GM12872 (cell line): ENCODE results near the gene STAC.

Source experiments
- TF ChIP-seq, protein P1 (sequence below): IDR thresholded peaks from 3 replicates; pipeline ENCODE4 v1.5.1; 2011; ENCODE audit warnings: low read depth, mild to moderate bottlenecking, low read length, moderate library complexity; ENCODE audit not compliant: insufficient read depth

The STAC gene

DNA sequence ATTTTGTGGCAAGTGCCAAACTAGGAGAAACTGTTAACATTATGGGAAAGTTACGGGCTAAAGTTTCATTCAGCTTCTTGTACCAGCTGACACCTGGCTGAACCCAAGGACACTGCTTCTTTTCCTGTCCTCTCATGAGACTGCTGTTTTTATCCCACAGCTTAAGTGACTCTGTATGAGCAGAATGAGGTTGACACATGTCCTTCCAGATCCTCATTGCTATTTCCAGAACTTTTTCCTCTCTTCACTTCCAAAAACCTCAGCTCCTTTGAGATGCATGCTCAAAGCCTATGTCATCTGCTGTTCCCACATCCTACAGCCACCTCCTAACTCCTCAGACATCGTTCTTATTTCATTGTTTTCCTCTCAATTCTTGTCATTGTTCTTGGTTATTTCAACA lies 200.4 kb downstream of the STAC start:
- TF ChIP-seq, protein P1, sequence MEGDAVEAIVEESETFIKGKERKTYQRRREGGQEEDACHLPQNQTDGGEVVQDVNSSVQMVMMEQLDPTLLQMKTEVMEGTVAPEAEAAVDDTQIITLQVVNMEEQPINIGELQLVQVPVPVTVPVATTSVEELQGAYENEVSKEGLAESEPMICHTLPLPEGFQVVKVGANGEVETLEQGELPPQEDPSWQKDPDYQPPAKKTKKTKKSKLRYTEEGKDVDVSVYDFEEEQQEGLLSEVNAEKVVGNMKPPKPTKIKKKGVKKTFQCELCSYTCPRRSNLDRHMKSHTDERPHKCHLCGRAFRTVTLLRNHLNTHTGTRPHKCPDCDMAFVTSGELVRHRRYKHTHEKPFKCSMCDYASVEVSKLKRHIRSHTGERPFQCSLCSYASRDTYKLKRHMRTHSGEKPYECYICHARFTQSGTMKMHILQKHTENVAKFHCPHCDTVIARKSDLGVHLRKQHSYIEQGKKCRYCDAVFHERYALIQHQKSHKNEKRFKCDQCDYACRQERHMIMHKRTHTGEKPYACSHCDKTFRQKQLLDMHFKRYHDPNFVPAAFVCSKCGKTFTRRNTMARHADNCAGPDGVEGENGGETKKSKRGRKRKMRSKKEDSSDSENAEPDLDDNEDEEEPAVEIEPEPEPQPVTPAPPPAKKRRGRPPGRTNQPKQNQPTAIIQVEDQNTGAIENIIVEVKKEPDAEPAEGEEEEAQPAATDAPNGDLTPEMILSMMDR = no peak

DNA sequence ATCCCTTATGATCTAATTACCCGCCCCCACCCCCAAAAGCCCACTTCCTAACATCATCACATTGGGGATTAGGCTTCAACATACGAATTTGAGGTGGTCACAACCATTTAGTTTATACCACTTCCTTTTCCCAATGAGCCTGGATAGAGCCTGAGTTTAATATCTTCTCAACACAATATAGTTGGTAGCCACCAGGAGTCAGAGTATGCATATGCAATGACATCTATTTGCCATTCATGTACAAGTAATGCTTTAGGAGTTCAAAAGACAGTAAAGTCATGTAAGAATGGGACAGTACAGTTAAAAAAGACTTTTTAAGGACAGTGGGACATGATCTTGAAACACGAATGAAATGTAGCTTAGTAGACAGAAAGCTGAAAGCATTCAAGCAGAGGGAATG lies 211.7 kb downstream of the STAC start:
- TF ChIP-seq, protein P1 = no peak

DNA sequence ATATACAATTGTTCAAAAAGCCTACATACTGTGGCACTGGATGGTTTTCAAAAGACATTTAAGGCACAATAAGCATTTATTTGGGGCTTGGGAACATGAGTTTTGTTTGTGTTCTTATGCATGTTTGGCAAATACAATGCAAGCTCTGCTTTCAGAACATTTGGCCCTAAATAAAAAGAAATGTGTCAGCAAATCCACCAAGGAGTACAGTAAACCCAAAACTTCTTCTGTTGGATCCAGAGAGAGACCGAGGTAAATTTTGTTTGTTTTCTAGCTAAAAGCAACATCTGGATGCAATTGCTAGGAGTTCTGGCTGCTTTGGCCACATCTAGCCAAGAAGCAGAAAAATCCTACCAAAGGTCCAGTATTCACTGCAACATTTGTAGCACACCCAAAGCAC lies 215.2 kb downstream of the STAC start:
- TF ChIP-seq, protein P1 = no peak

DNA sequence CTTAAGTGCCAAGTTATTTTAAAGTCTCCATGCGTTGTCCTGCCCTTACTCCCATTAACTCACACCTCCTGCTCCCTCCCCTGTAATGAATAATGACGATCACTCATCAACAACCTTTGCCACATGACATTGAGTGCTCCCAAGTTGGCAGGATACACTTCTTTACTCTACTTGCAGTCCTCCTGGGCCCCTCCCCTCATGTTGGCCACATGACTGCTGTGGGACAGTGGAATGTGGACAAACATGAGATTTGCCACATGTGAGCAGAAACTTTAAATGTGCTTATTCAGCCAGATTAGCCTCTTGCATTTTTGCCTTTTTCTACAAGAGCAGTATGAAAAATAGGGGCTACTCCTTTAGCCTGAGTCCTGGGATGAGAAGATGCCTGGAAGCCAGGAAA lies 216.1 kb downstream of the STAC start:
- TF ChIP-seq, protein P1 = no peak

DNA sequence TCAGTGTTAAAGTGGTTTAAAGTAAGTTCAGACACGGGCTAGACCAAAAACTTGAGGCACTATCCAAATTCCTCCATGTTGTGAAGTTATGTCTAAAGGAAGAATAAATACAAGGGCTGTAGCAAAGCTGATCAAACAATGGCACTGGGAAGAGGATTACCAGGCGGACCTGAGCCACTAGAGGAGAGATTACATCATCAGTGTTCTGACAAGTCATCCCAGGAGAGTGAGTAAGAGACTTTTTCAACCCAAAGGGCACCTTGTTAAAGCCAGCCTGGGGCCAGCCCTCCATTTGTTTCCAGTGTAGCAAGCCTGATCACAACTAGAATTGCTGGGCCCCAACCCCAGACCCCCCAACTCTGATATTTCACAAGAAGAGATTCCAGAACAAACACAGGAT lies 217.1 kb downstream of the STAC start:
- TF ChIP-seq, protein P1 = no peak
